Hepatocyte (in vitro differentiated cells): ENCODE results near the gene UBTF.

Experiments
- EZH2phosphoT487 ChIP-seq: fragments of 200-600 bp; sonication (generic); IDR thresholded peaks from one replicate; pipeline ENCODE4 v1.6.1; 2018; ENCODE audit warnings: antibody characterized with exemption, mild to moderate bottlenecking, low read depth, moderate library complexity; ENCODE audit not compliant: unreplicated experiment, severe bottlenecking
- TF ChIP-seq, protein P1 (sequence below): fragments of 200-600 bp; sonication (generic); IDR thresholded peaks from 2 replicates; pipeline ENCODE4 v1.5.1; 2016; ENCODE audit warnings: antibody characterized with exemption, mild to moderate bottlenecking; ENCODE audit not compliant: poor library complexity

DNA sequence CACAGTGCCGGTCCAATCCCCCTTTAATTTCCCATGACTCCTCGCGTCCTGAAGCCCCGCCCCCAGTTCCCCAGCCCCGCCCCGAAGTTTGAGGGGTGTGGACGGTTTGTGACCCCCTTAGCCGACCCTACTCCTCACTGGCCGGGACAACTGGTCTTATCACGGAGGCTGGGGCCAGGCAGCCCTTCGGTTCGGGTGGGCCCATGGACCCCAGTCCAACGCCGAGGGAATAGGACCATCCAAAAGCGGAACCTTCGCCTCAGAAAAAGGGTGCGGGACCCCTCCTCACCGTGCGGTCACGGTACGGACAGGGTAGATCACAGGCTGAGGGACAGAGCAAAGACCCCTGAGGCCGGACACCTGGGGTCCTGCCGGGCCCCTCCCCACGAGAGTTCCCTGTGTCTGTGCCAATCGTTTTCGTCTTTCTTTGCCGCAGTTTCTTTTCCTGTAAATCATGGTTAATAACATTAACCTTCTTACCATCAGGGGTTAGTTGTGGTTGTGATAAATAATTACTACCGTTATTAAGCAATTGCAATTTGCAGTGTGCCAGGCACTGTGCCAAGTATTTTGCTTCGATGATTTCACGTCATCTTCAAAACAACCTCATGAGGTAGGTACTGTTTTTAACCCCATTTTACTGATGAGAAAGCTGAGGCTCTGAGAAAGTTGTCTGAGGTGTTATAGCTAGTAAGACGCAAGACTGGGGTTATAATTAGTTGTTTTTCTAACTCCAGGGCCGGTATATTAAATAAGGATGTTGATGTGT lies 32.2 kb downstream of the UBTF start:
- TF ChIP-seq, protein P1, sequence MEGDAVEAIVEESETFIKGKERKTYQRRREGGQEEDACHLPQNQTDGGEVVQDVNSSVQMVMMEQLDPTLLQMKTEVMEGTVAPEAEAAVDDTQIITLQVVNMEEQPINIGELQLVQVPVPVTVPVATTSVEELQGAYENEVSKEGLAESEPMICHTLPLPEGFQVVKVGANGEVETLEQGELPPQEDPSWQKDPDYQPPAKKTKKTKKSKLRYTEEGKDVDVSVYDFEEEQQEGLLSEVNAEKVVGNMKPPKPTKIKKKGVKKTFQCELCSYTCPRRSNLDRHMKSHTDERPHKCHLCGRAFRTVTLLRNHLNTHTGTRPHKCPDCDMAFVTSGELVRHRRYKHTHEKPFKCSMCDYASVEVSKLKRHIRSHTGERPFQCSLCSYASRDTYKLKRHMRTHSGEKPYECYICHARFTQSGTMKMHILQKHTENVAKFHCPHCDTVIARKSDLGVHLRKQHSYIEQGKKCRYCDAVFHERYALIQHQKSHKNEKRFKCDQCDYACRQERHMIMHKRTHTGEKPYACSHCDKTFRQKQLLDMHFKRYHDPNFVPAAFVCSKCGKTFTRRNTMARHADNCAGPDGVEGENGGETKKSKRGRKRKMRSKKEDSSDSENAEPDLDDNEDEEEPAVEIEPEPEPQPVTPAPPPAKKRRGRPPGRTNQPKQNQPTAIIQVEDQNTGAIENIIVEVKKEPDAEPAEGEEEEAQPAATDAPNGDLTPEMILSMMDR = no peak
- no peak for TF ChIP-seq EZH2phosphoT487
